ENCODE measurements around the gene NR2E3. TPM values are rescaled to one million over a fixed set of nuclear protein-coding genes. Genes with fewer than 3 reads are reported as not detected.

NR2E3 gene
- total and polyA plus RNA-seq, 2 of the 13 experiments (the other 11 are each of a cell fraction or from before 2014, with no cell fraction given): not detected

- no peaks in the 10 kb centered on the region for H3K79me2 ChIP-seq (ENCODE audit: insufficient read depth, low read length)
- 0 out of 2 replicates have a peak, but pooled peaks have one; percentile 25 for TF ChIP-seq NFYB (CRISPR knock-in tag; IDR thresholded peaks at IDR 0.05)
- TF ChIP-seq ZNF382 (CRISPR knock-in tag; IDR thresholded peaks at IDR 0.05; ENCODE audit: borderline replicate concordance): no peak
- no peak for TF ChIP-seq TBX3 (IDR thresholded peaks at IDR 0.05; ENCODE audit: borderline replicate concordance)
- TF ChIP-seq SMYD3 (CRISPR knock-in tag; IDR thresholded peaks at IDR 0.05): no peak
- TF ChIP-seq ZNF761 (CRISPR knock-in tag; conservative IDR thresholded peaks at IDR 0.05): no peak
- no peak for TF ChIP-seq ZNF121 (CRISPR knock-in tag; IDR thresholded peaks at IDR 0.05)
- no peak for TF ChIP-seq HMGXB4 (CRISPR knock-in tag; IDR thresholded peaks at IDR 0.05; ENCODE audit: borderline replicate concordance in 1 of 2, low read depth in 1 of 2)
- H3K4me3 ChIP-seq (replicated peaks in 1 of 3; ENCODE audit: insufficient read depth in 1 of 3, low read depth in 2 of 3, low read length in 3 of 3): no peak overlapping the region
- H4K20me1 ChIP-seq (ENCODE audit: insufficient read depth, low read length): no peaks in the 10 kb centered on the region
- no peak overlapping the region for H3K27ac ChIP-seq (ENCODE audit: extremely low read length, insufficient read depth, low read length)
- peaks cover 0 to 8% of the 10 kb centered on the region in 2 experiments; a peak in 2 of 5 replicates for H3K27me3 ChIP-seq (ENCODE audit: control insufficient read depth in 1 of 2, insufficient read depth in 2 of 2, low read length in 2 of 2)
- intact Hi-C loops (cut with micrococcal nuclease; ENCODE audit: unreplicated experiment) (loop anchor here (1.0 to 5.0 kb wide), 5 partner anchors 49 to 355 kb away; no protein-coding TSS in a partner anchor), in situ Hi-C loops (cut with HindIII; ENCODE audit: extremely low pct_ligation_motif_present, low pct_unique_long_range_greater_than_20kb) (loop anchor here (5.0 to 10.0 kb wide), 4 partner anchors 55 to 687 kb away; partner anchors contain the start of gene THSD4)
- H3K9me3 ChIP-seq (ENCODE audit: low read length): no peaks in the 10 kb centered on the region
- H2AFZ ChIP-seq (ENCODE audit: low read length): no peak overlapping the region
- POLR2A ChIA-PET: no interaction called here
- no TSS peak for BruUV-seq (replicated peaks)
- ATAC-seq (no peak; the same call in 2 of the 3 replicates), DNase-seq (ENCODE audit: low spot score) (no peak), FAIRE-seq (no peak)
- no peak overlapping the region for H3K4me2 ChIP-seq (ENCODE audit: low read depth, low read length)
- no peaks in the 10 kb centered on the region for H3K36me3 ChIP-seq (replicated peaks in 1 of 2; ENCODE audit: control insufficient read depth in 1 of 2, insufficient read depth in 2 of 2, low read length in 2 of 2)
- CTCF ChIA-PET (ENCODE audit: low intra/inter-chr PET ratio, low total read pairs): interaction anchor here (1.1 to 2.4 kb wide), 7 partner anchors 49 to 687 kb away, joined by 3 to 26 read pairs (median 6); partner anchors contain the start of gene THSD4
- 81% methylated on average over 24 of the region's 24 CpGs for WGBS (ENCODE audit: low lambda C conversion rate)
- H3K9ac ChIP-seq (ENCODE audit: insufficient read depth, low read depth, low read length): no peak overlapping the region
- no peaks in the 10 kb centered on the region for H3K4me1 ChIP-seq (ENCODE audit: insufficient read depth, low read length)
Observed at GRCh38 chr15:71801935-71802655, 8.3 kb upstream of the NR2E3 start.

Data from HepG2 (cell line).